22Rv1 (cell line): ENCODE data around the gene TAF15.

ENCODE experiments used
- CTCF ChIP-seq: fragments of 450-650 bp; IDR thresholded peaks from 2 replicates; pipeline ENCODE4 v1.5.1; 2017; ENCODE audit warnings: mild to moderate bottlenecking
- ZFX ChIP-seq: fragments of 450-650 bp; IDR thresholded peaks from 2 replicates; pipeline ENCODE4 v1.6.1; 2017; ENCODE audit warnings: antibody characterized with exemption, borderline replicate concordance

DNA sequence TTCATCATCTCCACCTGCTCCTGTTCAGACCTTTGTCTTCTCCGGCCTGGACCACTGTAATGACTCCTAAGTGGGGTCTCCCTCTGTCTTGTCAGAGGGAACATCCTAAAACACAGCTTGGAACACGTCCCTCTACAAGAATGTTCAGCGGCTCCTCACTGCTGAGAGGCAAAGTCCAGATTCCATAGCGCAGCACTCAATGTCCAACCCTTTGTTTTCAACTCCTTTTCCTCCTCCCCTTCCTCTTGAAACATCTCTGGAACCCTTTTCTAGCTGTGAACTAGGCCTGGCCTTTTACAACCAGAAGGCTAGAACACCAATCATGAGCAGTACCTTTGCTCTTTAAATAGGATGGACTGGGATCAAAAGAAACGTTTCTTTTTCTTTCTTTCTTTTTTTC is 47.7 kb upstream of the TAF15 start:
- TF ChIP-seq CTCF = no peak
- TF ChIP-seq ZFX = no peak
